ENCODE results near the gene MAGI2. TPM values are rescaled to one million over a fixed set of nuclear protein-coding genes. Genes with fewer than 3 reads are reported as not detected.

Gene MAGI2
- total RNA-seq, 2 donors from 2014 or later: 18.3 to 31.8 TPM

DNA sequence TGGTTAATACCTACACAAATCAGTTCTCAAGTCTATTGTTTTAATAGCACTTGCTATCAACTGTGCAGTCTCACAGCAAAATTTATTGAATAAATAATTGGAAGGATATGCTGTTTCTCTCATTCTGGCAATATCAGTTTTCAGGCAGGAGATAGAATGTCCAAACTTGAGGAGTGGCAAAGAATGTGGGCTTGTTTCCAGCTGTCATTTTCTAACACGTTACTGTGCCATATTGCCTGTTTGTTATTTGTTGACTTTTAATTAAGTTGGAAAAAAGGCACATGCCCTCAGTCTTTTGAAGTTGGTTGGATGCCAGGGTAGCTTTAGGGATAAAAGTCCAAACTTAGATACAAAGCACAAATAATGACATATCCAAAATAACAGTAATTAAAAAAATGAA lies 52.2 kb downstream of the MAGI2 start:
- ATAC-seq (ENCODE audit: insufficient number of reproducible peaks, low FRiP score, low read depth): no peak

DNA sequence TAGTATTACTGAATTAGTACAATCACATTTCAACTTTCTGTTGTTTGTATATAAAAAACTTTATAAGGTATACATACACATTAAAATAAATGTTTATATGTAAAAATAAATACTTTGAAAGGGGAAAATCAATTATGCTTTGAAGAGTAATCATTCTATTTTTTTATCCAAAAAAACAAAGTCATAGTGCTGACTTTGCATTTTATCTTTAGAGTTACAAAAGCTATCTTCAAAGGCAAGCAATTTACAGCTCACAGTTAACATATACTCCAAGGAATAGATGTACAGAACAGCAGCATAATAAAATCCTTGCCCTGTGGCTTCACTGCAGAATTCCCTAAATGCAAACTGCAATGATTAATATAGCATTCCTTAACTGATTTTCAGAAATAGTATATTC lies 53.2 kb downstream of the MAGI2 start:
- Histone ChIP-seq H3K4me1 (ENCODE audit: control insufficient read depth in 1 of 2, low read depth in 2 of 2) (peaks cover 14 to 33% of the 10 kb centered on the region in 2 donors), H3K36me3 (no peaks in the 10 kb centered on the region), H3K27ac (no peak overlapping the region), H3K4me3 (no peak overlapping the region), H3K9me3 (no peaks in the 10 kb centered on the region), H3K27me3 (replicated peaks; ENCODE audit: insufficient read depth) (no peaks in the 10 kb centered on the region)
- TF ChIP-seq, protein P1, sequence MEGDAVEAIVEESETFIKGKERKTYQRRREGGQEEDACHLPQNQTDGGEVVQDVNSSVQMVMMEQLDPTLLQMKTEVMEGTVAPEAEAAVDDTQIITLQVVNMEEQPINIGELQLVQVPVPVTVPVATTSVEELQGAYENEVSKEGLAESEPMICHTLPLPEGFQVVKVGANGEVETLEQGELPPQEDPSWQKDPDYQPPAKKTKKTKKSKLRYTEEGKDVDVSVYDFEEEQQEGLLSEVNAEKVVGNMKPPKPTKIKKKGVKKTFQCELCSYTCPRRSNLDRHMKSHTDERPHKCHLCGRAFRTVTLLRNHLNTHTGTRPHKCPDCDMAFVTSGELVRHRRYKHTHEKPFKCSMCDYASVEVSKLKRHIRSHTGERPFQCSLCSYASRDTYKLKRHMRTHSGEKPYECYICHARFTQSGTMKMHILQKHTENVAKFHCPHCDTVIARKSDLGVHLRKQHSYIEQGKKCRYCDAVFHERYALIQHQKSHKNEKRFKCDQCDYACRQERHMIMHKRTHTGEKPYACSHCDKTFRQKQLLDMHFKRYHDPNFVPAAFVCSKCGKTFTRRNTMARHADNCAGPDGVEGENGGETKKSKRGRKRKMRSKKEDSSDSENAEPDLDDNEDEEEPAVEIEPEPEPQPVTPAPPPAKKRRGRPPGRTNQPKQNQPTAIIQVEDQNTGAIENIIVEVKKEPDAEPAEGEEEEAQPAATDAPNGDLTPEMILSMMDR (IDR thresholded peaks at IDR 0.05): no peak
- DNase-seq (ENCODE audit: low spot score) (no peak), ATAC-seq (ENCODE audit: insufficient number of reproducible peaks, low FRiP score, low read depth) (no peak)

More for the DNA sequence above, 52.2 kb downstream of the MAGI2 start:
- TF ChIP-seq, protein P1 (IDR thresholded peaks at IDR 0.05): no peak
- no peaks in the 10 kb centered on the region for H3K9me3 ChIP-seq
- peaks cover 14 to 40% of the 10 kb centered on the region in 2 donors for H3K4me1 ChIP-seq (ENCODE audit: control insufficient read depth in 1 of 2, low read depth in 2 of 2)
- no peaks in the 10 kb centered on the region for H3K27me3 ChIP-seq (replicated peaks; ENCODE audit: insufficient read depth)
- DNase-seq (ENCODE audit: low spot score): no peak
- no peak overlapping the region for H3K27ac ChIP-seq
- no peaks in the 10 kb centered on the region for H3K36me3 ChIP-seq
- no peak overlapping the region for H3K4me3 ChIP-seq

DNA sequence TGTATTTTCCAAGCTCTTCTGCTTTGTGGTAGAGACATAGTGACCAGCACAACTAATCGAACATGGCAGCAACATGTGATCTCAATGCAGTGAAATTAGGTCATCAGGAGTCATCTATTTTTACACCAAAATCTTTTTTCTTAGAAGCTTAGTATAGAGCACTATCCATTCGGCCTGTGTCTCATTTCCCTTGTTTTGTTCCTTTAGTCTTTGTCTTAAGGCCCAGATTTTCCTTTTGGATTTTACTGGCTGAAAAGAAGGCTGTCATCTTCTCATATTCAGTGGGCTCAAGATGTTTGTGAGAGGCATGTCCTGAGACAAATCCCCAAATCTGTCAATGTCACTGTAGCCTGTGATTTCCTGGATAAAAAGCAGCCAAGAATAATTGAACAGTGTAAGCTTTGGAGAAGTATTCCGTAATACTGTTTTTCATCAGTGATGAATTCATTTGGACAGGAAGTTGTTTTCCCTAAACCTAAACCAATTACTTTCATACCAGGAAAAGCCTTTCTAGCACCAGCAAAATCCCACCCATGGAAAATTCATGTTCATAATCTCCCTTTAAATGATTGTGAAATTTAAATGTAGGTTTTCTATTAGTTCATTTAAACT lies 55.2 kb downstream of the MAGI2 start:
- no peaks in the 10 kb centered on the region for H3K36me3 ChIP-seq
- peak overlapping the region; percentile 1 to 52 for H3K27ac ChIP-seq
- TF ChIP-seq, protein P1 (IDR thresholded peaks at IDR 0.05): no peak

DNA sequence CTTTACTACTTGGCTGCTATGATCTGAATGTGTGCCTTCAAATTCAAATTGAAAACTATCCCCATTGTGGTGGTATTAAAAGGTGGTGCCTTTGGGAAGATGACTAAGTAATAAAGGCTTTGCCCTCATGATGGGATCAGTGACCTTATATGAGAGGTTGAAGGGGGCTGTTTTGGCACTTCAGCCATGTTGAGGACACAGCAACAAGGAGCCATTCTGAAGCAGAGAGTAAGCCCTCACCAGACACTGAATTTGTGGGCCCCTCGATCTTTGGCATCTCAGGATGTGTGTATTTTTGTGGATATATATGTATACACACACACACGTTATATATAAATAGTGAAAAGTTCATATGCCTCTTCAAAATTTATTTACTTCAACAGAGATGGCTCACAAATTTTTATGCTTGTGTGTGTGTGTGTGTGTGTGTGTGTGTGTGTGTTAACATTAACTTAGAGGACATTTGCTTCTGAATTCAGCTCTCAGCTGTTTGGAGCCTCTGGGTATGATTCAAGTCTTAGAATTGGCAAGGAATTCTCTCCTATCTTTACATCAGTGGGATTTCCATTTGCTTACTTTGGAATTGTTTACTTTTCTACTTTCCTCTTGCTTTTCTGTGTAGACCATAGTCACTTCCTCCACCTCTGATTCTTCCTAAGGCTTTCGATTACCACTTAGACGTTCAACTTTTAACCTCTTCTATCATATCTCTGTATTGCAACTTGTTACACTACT lies 66.6 kb downstream of the MAGI2 start:
- Histone ChIP-seq H3K4me3 (no peak overlapping the region), H3K27me3 (replicated peaks; ENCODE audit: insufficient read depth) (no peaks in the 10 kb centered on the region), H3K36me3 (no peaks in the 10 kb centered on the region), H3K9me3 (no peaks in the 10 kb centered on the region), H3K27ac (no peak overlapping the region), H3K4me1 (ENCODE audit: control insufficient read depth in 1 of 2, low read depth in 2 of 2) (no peaks in the 10 kb centered on the region)
- no peak for ATAC-seq (ENCODE audit: insufficient number of reproducible peaks, low FRiP score, low read depth)
- no peak for DNase-seq (ENCODE audit: low spot score)
- TF ChIP-seq, protein P1 (IDR thresholded peaks at IDR 0.05): no peak

More for the DNA sequence above, 55.2 kb downstream of the MAGI2 start:
- DNase-seq (ENCODE audit: low spot score) (no peak), ATAC-seq (ENCODE audit: insufficient number of reproducible peaks, low FRiP score, low read depth) (peak; percentile 61)
- Histone ChIP-seq H3K4me1 (ENCODE audit: control insufficient read depth in 1 of 2, low read depth in 2 of 2) (peaks cover 8 to 18% of the 10 kb centered on the region in 2 donors), H3K27me3 (replicated peaks; ENCODE audit: insufficient read depth) (no peaks in the 10 kb centered on the region), H3K9me3 (no peaks in the 10 kb centered on the region), H3K4me3 (no peak overlapping the region)

DNA sequence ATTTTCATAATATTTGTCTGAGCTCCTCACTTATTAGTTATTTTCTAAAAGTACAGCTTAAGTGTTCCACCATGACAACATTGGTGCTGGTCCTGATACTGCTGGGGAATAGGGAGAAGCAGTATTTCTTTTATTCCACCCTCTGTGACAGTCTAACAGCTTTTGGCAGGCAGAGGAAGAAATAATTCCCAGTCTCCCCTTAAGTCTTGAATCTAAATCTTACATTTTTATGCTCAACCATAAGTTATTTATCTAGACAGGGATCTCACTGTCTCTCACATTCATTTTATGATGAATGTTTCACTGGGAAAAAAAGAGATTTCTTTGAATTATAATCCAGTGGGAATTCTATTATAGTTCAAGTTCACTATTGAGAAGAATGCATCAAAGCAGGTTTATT lies 71.5 kb downstream of the MAGI2 start:
- Histone ChIP-seq H3K27me3 (replicated peaks; ENCODE audit: insufficient read depth) (no peaks in the 10 kb centered on the region), H3K4me1 (ENCODE audit: control insufficient read depth in 1 of 2, low read depth in 2 of 2) (no peaks in the 10 kb centered on the region), H3K9me3 (no peaks in the 10 kb centered on the region), H3K27ac (no peak overlapping the region), H3K4me3 (no peak overlapping the region), H3K36me3 (no peaks in the 10 kb centered on the region)
- no peak for ATAC-seq (ENCODE audit: insufficient number of reproducible peaks, low FRiP score, low read depth)
- no peak for DNase-seq (ENCODE audit: low spot score)
- TF ChIP-seq, protein P1 (IDR thresholded peaks at IDR 0.05): no peak
